Activated effector memory CD4-positive, alpha-beta T cell treated with Interleukin-2 at 50 U/mL for 16 hours (primary cell): ENCODE results near the gene SMCP.

Experiments used
- DNase-seq: peaks from one replicate; pipeline ENCODE4 v3.0.0-alpha.2; 2020

SMCP gene, protein sequence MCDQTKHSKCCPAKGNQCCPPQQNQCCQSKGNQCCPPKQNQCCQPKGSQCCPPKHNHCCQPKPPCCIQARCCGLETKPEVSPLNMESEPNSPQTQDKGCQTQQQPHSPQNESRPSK

DNA sequence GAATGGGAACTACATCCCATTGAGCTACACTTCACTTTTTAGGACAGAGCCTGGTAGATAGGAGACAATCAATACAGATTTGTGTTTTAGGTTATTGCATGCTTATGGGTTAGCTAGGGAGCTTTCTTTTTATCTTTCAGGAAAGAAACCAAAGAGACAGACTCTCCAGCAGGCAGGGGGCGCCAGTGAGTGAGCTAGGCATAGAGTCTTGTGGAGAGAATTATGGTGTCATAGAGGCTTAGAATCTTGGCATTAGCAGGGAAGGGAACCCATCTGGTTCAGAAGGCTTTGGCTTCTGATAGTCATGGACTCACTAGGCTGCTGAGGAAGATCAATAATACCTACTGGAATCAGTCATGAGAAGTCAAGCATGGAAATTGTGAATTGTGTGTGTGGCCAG is at the start of gene SMCP:
Gene SMCP, plus strand, starts transcription at position 281 of the 400 bp plus-strand sequence. CDS start 6,101 bp downstream, outside the sequence.
- no peak for DNase-seq

DNA sequence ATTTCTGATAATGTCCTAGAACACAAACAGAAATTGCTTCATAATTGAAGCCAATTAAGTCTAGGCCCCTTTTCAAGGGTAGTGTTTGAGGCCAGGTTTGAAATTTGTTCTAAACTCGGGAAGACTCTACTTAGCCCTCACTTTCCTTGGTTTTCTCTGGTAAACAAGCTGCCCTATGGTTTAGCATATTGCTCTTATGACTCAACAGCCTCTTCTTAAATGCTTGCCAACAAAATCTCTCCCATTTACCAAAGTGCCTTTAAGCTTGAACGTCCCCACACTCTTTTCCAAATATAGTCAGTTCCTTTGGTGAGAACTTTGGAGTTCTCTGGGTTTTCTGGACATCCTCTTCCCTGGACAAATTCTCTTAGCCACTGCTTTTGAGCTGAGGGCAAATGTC is 41.3 kb upstream of the SMCP start:
- no peak for DNase-seq

DNA sequence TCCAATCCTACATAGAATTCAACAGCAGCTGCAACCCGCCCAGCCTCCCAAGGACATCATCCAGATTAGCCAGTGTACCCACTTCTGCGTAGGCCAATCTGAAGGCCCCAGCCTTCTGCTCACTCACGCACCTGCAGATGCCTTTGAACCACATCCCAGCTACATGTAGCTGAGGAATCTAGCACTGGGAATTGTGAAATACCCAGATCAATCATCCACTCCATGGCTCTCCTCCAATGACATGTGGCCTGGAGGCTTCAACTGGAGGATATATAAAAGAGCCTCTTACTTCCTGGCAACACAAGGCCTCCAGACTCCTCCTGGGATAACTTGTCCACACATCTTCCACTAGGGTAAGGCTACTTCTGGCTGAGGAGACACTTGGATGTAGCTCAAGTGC is 35.6 kb upstream of the SMCP start, which contains the start of gene LCE6A:
Gene LCE6A, plus strand, starts transcription at position 301 of the 400 bp plus-strand sequence. CDS start 665 bp downstream, outside the sequence.
- DNase-seq = no peak

DNA sequence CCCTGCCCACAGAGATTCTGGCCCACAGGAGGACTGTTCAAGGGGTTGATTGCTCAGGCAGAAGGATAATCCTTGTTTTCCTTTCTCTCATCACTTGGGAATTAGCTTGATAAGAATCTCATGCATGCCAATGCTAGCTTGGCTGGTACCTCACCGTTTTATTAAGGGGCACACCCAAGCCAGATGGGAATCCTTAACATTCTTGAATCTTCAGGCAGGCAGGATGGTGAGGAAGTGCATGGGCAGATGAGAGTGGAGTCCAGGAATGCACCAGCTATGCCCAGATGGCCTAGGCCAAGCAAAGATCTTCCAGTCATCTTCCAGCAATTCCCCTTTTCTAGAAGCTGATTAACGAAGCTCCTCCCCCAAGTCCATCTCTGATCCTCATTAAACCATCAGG is 22.5 kb upstream of the SMCP start:
- no peak for DNase-seq

DNA sequence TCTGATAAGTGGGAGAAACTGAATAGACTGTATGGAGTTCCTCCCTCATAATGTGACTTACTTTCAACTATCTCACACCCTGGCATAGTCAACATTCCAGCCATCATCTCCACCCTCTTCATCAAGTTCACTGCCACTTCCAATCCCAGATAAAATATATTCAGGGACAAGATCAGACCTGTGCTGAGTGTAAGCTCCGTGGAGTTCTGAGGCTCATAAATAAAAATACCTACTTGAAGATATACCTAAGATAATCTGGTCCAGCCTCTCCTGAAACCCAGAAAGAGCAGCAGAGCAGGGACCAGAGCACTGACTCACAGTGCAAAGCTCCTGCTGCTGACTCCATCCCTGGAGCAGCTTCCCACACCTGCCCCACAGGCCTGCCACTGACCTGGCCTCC is 20.1 kb upstream of the SMCP start:
- DNase-seq = no peak

DNA sequence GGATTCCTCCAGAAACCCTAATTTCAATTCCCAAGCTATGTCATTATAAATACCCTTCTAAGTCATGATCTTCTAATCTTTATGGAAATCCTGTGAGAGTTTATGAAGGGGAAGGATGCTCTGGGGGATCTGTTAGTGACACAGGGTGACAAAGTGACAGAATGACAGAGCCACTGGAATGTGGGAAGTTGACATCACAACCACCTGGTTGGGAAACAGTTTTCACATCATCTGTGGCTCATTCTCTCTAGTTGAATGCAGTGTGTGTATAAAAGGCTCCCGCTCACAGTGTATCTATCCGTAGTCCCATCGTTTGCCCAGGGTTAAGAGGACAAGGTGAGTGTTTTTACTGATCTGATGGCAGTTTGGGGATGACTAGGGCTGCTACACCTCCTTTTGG is 18.4 kb upstream of the SMCP start, which contains the start of gene LCE7A:
Gene LCE7A, plus strand, starts transcription at position 301 of the 400 bp plus-strand sequence. CDS start 702 bp downstream, outside the sequence.
- DNase-seq = no peak

DNA sequence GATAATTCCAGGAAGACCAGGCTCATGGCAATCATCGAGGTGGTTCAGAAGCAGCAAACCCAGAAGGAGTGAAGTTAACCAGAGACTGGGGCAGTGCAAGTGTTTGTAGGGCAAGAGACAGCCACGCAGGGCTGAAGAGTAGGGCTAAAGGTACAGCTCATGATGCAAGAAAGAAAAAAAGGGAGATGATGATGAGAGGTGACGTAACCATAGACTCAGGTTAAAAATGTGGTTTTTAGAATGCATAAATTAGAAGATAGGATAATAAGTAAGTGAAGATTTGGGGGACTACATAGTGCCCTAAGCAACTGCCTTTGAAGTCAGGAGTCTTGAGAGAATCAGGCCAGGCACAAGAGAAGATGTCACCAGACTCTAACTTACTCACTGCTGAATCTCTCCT is 18.0 kb upstream of the SMCP start:
- no peak for DNase-seq

DNA sequence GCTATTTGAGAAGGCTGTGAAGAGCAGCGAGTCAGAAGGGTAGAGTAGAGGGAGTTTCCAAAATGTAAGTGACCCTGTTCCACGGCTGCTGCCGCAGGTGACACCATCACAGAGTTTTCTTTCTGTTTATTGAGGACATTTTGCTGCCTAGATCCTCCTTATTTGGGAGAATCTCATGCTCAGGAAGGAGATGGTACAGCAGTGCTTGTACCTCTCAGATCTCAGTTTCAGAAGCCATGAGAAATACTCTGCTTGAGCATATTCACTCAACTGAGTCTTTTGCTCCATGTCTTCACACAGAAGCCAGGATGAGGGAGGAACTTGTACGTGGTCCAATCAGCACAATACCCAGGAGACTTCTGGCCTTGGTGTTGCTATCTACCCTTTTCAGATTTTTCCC is 16.7 kb upstream of the SMCP start:
- DNase-seq = no peak

DNA sequence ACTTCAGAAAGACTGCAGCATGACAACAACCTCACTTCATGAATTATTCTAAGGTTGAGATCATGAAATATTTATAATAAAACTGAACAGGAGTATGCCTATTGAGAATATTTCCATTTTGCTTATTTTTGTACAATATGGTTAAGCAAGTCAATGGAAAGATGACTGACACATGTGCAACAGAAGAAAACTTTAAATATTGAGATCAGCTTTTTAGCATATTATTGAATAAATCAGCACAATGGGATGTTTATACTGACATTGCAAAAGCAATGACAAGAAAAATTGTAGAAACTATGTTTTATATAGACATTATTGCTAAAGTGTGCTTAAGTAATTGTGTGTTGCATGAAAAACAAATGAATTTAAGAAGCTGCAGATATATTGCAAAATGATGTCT is 13.7 kb upstream of the SMCP start:
- DNase-seq = no peak

DNA sequence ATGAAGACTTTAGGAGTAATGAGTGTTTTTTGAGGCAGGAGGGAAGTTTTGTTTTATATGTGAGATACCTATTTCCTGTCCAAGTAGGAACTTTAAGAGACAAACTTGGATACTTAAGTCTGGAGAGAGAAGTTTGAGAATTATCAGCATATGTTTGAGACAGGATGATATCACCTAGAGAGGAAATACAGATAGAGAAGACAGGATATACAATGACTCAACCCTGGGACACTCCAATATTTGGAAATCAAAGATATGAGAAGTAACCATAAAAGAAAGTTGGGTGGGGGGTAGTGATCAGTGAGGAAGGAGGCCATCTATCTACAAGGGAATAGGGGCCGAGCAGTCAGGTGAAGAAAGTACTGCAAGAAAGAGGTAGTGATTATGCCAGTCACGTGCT is 11.8 kb upstream of the SMCP start:
- DNase-seq = no peak

DNA sequence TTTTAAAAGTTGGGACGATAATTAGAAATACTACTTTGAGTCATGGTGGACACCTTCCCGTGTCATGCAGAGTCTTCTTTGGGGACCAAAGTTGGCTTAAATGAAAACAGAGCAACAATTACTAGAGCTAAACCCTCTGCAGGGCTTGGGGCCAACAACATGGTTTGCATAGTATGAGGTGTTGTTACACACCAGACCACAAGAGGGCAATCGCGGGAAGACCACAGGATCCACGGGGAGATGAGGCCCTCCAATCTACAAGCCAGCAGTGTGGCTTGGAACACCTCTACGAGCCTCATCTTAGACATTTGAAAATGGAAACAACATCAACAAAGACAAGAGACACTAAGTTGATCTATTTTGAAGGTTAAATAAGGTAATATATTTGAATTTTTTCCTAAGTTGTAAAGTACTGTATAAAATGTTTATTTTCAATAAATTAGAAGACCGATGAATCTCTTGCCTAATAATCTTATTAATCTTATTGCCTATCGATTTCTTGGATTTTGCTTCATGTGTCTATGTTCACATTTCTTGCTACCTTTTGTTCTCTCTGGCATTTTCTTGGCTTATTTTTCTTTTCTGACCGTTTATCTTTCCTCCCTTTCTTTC is 8.2 kb upstream of the SMCP start:
- peak; percentile 10 for DNase-seq

DNA sequence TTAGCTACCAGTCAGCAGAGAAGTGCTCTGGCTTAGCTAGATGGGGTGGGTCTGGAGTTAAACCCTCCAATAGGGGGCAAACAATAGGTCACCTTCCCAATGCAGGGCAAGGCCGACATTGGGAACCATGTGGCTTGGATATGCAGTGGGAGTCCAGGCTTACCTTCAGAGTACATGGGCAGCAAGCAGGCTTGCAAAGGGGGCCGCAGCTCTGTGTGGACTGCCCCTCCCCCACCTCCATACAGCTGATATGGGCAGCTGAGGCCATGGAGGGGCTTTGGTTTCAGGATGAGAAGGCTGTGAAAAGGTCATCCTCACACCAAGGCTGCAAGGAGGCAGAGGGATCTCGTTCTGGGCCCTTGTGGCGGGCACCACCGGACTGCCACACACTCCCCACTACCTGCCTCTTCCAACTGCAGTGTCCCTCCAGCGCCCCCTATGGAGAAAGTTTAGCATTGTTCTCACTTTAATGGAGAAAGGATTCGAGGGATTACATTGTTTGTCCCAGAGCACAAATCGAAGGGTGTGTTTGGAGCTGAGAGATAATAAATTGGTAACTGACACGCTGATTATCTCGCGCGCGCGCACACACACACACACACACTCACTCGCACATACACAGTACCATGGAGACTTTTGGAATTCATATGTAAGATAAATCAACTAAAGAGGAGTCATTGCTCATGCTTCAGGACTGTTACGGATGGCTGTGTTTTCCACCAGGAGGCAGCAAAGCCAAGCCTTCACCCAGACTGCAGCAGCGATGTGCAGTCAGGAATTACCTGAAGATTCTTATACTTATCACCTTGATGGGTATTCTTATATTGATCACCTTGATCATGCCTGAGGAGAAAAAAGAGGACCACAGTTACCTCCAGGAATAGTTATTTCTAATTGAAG is 7.0 kb upstream of the SMCP start:
- no peak for DNase-seq

DNA sequence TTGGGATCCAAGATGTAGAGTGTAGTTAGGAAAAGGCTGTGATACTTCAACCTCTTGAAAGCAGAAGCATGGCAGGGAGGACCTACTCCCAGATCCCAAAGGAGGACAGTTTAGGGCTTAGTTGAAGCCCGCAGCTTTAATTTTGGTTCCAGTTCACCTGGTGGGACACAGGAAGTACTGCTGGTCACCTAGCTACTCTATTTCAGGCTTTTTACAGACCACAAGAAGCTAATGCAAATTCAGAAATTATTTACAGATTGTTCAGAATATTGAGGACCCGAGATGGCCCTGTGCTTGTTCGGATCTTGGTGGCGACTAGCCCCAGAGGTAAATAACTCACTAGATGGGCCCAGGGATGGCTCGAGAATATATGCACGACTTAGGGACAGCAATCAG is 6.4 kb upstream of the SMCP start:
- no peak for DNase-seq

DNA sequence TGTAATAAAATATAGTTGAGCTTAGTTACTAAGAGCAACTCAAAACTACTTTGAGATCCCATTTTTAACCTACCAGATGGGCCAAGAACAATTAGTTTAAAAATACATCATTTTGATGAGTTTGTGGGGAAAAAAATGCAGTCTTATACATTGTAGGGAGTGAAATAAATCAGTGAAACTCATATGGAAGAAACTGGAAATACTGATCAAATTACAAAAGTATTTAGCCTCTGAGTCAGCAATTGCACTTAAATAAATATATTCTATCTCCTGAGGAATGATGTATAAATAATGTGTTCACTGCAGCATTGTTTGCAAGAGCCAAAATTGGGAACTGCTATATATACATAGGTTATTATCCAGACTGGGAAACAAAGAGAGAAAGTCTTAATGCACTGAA is 4.6 kb upstream of the SMCP start:
- DNase-seq = no peak

DNA sequence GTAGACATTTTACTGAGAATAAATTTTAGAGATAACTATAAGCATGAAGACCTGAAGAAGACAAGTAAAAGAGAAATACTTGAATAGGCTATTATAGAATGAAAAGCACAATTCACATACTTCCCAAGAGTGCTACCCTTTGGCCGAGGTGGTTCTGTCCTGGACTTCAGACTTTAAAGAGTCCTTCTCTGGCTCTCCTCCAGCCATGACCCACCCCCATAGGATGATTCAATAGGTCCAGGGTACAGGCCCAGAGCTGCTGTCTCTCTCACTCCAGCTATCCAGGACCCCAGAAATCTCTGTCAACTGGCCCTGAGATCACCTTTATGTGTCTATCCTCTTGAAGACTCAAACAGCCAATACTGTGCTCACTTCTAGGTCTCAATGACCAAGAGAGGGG is 1.3 kb upstream of the SMCP start:
- no peak for DNase-seq

DNA sequence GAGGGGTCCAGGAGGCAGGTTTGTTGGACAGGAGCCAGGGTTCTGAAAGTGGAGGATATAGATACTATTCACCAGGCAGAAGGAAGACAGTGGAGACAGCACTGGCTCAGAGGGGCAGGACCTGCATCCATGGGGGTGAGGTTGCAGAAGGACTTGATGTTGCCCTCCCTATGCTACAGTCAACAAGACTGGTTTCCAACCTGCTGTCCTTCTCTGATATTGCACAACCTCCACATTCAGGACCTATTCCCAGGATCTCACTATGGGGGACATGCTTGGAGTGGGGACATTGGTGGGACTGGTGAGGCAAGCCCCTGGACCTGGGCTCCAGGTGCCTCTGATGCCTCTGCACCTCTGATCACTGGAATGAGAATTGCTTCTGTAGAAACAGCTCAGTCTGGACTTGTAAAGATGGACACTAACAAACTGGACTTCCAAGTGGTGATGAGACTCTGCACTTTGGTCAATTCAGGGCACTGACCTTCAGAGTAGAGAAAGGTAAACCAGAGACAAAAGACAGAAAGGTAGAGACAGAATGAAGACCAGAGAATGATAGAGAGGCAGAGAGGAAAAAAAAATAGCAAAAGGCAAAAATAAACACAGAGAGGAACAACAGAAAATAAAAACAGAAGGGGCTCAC is 1.6 kb downstream of the SMCP start:
- no peak for DNase-seq

DNA sequence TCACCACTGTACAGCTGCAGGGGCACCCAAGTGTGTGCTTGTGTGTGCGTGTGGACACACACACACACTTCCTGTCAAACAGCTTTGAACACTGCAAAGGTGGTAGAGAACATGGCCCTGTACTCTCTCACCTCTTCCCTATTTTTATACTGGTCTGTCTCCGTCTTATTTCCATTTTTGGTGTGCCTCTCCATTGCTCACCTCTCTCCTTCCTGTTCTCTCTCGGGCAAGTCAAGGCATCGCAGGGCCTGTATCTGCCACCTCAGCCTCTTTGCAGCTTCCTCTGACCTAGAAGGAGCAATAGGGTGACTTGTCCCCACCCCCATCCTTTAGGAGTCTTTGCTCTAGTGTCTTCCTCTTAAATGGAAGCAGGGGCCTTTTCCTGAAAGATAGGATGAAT is 2.2 kb downstream of the SMCP start:
- no peak for DNase-seq

DNA sequence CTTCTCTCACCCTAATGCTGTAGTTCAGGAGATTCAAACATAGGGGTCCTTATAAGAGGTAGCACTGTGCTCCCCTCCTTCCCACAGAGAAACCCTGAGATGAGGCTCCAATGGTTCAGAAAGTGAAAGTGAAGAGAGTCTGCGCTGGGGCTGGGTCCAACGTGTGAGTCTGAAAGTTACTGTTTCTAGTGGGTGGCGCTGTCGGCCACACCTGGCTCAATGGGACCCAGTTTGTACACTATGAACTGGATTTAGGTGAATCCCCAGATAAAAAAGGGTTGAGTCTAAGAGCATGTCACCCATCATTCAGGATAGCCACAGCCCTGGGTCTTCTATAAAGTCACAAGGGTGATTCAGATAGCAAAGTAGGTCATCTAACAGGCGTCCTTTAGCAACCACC is 2.8 kb downstream of the SMCP start:
- no peak for DNase-seq

DNA sequence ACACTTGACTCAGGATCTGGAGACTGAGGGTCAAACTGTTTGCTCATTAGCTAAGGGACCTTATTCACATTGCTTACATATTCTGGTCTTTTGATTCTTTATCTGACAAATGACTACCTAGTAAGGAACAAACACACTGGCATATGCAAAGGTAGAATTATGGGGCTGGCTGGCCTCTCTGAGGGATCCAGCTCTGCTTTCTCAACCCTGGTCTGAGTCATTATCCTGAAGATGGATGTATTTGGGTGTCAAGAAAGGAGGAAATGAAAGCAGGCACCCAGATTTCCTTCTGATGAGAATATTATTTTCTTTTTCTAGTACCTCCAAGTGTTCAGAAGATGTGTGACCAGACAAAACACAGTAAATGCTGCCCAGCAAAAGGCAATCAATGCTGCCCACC is 6.0 kb downstream of the SMCP start:
- DNase-seq = no peak

DNA sequence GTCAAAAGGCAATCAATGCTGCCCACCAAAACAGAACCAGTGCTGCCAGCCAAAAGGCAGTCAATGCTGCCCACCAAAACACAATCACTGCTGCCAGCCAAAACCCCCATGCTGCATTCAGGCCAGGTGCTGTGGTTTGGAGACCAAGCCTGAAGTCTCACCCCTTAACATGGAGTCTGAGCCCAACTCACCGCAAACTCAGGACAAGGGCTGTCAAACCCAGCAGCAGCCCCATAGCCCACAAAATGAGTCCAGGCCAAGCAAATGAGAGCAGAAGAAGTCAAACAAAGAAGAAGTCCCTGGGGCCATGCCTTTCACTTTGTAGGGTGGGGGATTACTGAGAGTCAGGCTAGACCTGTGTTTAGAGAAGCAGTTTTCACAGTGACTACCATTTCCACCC is 6.4 kb downstream of the SMCP start:
- no peak for DNase-seq

DNA sequence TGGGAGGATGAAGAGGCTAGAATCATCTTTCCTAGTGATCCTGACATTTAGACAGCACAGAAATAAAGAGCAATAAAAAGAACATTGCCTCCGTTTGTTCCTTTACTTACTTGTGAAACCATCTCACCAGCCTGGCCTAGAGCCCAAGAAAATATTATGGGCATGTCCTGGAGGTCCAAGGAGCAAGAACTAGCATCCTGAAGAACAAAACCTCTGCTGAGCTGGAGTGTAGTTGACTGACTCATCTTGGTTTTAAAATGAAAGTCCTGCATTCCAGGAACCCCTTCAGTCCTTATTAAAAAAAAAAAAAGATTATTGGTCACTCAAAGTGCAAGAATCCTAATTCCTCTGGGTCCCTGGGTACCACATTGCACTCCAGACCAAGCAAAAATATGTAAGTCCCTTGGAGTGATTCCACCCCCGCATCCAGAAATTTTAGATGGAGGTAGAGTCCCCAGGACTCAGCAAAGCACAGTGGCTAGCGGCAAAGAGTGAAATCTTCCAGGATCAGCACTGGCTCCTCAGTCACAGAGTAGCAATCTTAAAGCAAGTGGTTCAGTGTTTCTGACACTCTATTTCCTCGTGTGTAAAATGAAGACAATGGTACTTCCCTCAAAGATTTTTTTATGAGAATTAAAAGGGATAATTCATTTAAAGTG is 7.0 kb downstream of the SMCP start:
- DNase-seq = no peak

DNA sequence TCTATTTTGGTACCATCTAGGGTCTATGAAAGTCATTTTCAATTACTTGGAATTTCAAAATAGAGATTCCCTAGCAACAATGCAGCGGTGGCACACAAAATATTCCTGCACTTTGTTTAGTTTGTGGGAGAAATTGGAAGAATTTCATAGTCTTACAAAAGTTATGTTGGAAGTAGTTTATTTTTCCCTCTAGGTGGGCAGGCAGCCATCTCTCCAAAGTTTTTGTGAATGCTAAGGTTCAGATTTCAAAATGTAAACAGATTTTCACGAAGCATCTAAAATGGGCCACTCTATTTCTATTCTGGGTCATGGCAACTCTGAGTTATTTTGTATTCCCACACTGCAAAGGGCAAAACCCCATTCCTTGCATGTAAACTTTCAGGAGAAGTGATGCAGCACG is 8.0 kb downstream of the SMCP start:
- DNase-seq = no peak
